Choroid plexus epithelial cell (primary cell): Measurements from ENCODE around the gene PAX9.

Source experiments
- DNase-seq: peaks from one replicate; pipeline ENCODE4 v3.0.0-alpha.2; 2010; ENCODE audit warnings: low read depth
- H3K4me3 ChIP-seq: 2 replicates; pipeline ENCODE4 v1.5.1; 2011; ENCODE audit warnings: low read depth, mild to moderate bottlenecking, control low read depth, low read length, moderate library complexity
- CTCF ChIP-seq: conservative IDR thresholded peaks from 2 replicates; pipeline ENCODE4 v1.5.1; 2011; ENCODE audit warnings: low read depth, mild to moderate bottlenecking, control low read depth, inconsistent platforms, low read length, moderate library complexity

PAX9 gene

GRCh38 chr14:36649872-36650650 is 11.6 kb upstream of the PAX9 start:
- TF ChIP-seq CTCF = no peak
- no peak overlapping the region for H3K4me3 ChIP-seq
- DNase-seq = no peak

- no peak overlapping the region for H3K4me3 ChIP-seq
Observed at GRCh38 chr14:36652542-36653201, 9.0 kb upstream of the PAX9 start.

GRCh38 chr14:36653413-36653812 is 8.2 kb upstream of the PAX9 start:
- no peak for TF ChIP-seq CTCF
- no peak overlapping the region for H3K4me3 ChIP-seq
- no peak for DNase-seq

More at GRCh38 chr14:36652542-36653201, 9.0 kb upstream of the PAX9 start:
- TF ChIP-seq CTCF = no peak
- DNase-seq = no peak

GRCh38 chr14:36653962-36654793 is 7.5 kb upstream of the PAX9 start:
- no peak for DNase-seq
- TF ChIP-seq CTCF = no peak
- H3K4me3 ChIP-seq = no peak overlapping the region

- TF ChIP-seq CTCF = no peak
- H3K4me3 ChIP-seq = no peak overlapping the region
- DNase-seq = no peak
Observed at GRCh38 chr14:36654794-36655381, 6.8 kb upstream of the PAX9 start.

- DNase-seq = no peak
- H3K4me3 ChIP-seq = no peak overlapping the region
- no peak for TF ChIP-seq CTCF
Observed at GRCh38 chr14:36655571-36655962, 6.1 kb upstream of the PAX9 start.
